ENCODE results near the gene DOCK4. TPM values are rescaled to one million over a fixed set of nuclear protein-coding genes. Genes with fewer than 3 reads are reported as not detected.

Gene DOCK4
- total RNA-seq, 4 donors from 2014 or later: 9.9 to 30.9 (median 13.7) TPM

GRCh38 chr7:111883241-111883640 lies 323.0 kb downstream of the DOCK4 start:
- H3K27me3 ChIP-seq: no peaks in the 10 kb centered on the region
- no peak for DNase-seq
- peaks cover 0 to 6% (median 0%) of the 10 kb centered on the region in 3 donors for H3K36me3 ChIP-seq
- intact Hi-C loops (cut with DNase I): no loop called here
- TF ChIP-seq POLR2A (IDR thresholded peaks at IDR 0.05) (no peak), CTCF (IDR thresholded peaks at IDR 0.05) (no peak)
- H3K4me3 ChIP-seq: no peak overlapping the region
- no peak overlapping the region for H3K27ac ChIP-seq
- H3K9me3 ChIP-seq: no peaks in the 10 kb centered on the region
- no peaks in the 10 kb centered on the region for H3K4me1 ChIP-seq

- intact Hi-C loops (cut with DNase I): no loop called here
- Histone ChIP-seq H3K36me3 (peaks cover 0 to 6% (median 0%) of the 10 kb centered on the region in 3 donors), H3K27me3 (no peaks in the 10 kb centered on the region), H3K27ac (no peak overlapping the region), H3K4me3 (no peak overlapping the region), H3K4me1 (peaks cover 0 to 8% (median 0%) of the 10 kb centered on the region in 3 donors), H3K9me3 (no peaks in the 10 kb centered on the region)
- DNase-seq: no peak
- TF ChIP-seq CTCF (IDR thresholded peaks at IDR 0.05) (no peak), POLR2A (IDR thresholded peaks at IDR 0.05) (no peak)
Measured at GRCh38 chr7:111878785-111879184, 327.4 kb downstream of the DOCK4 start.

GRCh38 chr7:111877931-111878330 lies 328.3 kb downstream of the DOCK4 start:
- intact Hi-C loops (cut with DNase I): no loop called here
- H3K27ac ChIP-seq: no peak overlapping the region
- WGBS, 2 donors: 85 to 86% methylated on average over 4 of the region's 4 CpGs
- no peaks in the 10 kb centered on the region for H3K9me3 ChIP-seq
- H3K4me1 ChIP-seq: peaks cover 0 to 16% (median 0%) of the 10 kb centered on the region in 3 donors
- H3K4me3 ChIP-seq: no peak overlapping the region
- H3K27me3 ChIP-seq: no peaks in the 10 kb centered on the region
- H3K36me3 ChIP-seq: peaks cover 0 to 6% (median 0%) of the 10 kb centered on the region in 3 donors
- no peak for DNase-seq
- no peak for TF ChIP-seq POLR2A (IDR thresholded peaks at IDR 0.05)
- TF ChIP-seq CTCF (IDR thresholded peaks at IDR 0.05): no peak

GRCh38 chr7:111873963-111874690 lies 332.1 kb downstream of the DOCK4 start:
- TF ChIP-seq CTCF (IDR thresholded peaks at IDR 0.05) (no peak), POLR2A (IDR thresholded peaks at IDR 0.05) (no peak)
- WGBS, 2 donors: 35 to 42% methylated on average over 2 of the region's 2 CpGs
- Histone ChIP-seq H3K27me3 (no peaks in the 10 kb centered on the region), H3K4me1 (peaks cover 0 to 23% (median 0%) of the 10 kb centered on the region in 3 donors), H3K4me3 (no peak overlapping the region), H3K36me3 (peaks cover 0 to 3% (median 0%) of the 10 kb centered on the region in 3 donors), H3K9me3 (no peaks in the 10 kb centered on the region), H3K27ac (peak overlapping the region in 2 of 4 donors; percentile 4 to 23)
- no peak for DNase-seq
- intact Hi-C loops (cut with DNase I): no loop called here

- Histone ChIP-seq H3K27me3 (no peaks in the 10 kb centered on the region), H3K4me1 (peaks cover 0 to 23% (median 0%) of the 10 kb centered on the region in 3 donors), H3K27ac (peak overlapping the region in 2 of 4 donors; percentile 4 to 23), H3K4me3 (no peak overlapping the region), H3K9me3 (no peaks in the 10 kb centered on the region), H3K36me3 (no peaks in the 10 kb centered on the region)
- intact Hi-C loops (cut with DNase I): no loop called here
- no peak for DNase-seq
- TF ChIP-seq POLR2A (IDR thresholded peaks at IDR 0.05) (no peak), CTCF (IDR thresholded peaks at IDR 0.05) (no peak)
- 58 to 83% methylated on average over 8 of the region's 8 CpGs for WGBS, 2 donors
Measured at GRCh38 chr7:111873326-111873646, 332.9 kb downstream of the DOCK4 start.

Data from esophagus squamous epithelium (tissue), 5 donors.